SHP77 (cell line): ENCODE results near the gene TECPR1.

Experiments used
- DNase-seq, 2 experiments: peaks; one replicate each; lab custom pipeline; 2025; lab: John Stamatoyannopoulos, UW

Gene TECPR1

GRCh38 chr7:98249106-98249505, 2.9 kb downstream of the TECPR1 start:
- no peak for DNase-seq

GRCh38 chr7:98248156-98248555, 3.9 kb downstream of the TECPR1 start:
- DNase-seq, result no peak

- no peak for DNase-seq
Measured at GRCh38 chr7:98244871-98245270, 7.2 kb downstream of the TECPR1 start.

GRCh38 chr7:98242934-98243333, 9.1 kb downstream of the TECPR1 start:
- DNase-seq, result no peak

GRCh38 chr7:98242342-98242741, 9.7 kb downstream of the TECPR1 start:
- no peak for DNase-seq

GRCh38 chr7:98241674-98242241, 10.3 kb downstream of the TECPR1 start:
- DNase-seq, result no peak

GRCh38 chr7:98240961-98241673, 10.9 kb downstream of the TECPR1 start:
- DNase-seq, result peak in 1 of 2 experiments; percentile 25

GRCh38 chr7:98238976-98239375, 13.1 kb downstream of the TECPR1 start:
- DNase-seq, result no peak

- no peak for DNase-seq
Measured at GRCh38 chr7:98238076-98238475, 14.0 kb downstream of the TECPR1 start.

- DNase-seq, result no peak
Measured at GRCh38 chr7:98236355-98237185, 15.5 kb downstream of the TECPR1 start.

- DNase-seq, result no peak
Measured at GRCh38 chr7:98235901-98236300, 16.1 kb downstream of the TECPR1 start.

GRCh38 chr7:98234429-98235147, 17.4 kb downstream of the TECPR1 start:
- DNase-seq, result no peak

GRCh38 chr7:98233219-98234070, 18.6 kb downstream of the TECPR1 start:
- no peak for DNase-seq

GRCh38 chr7:98232799-98233198, 19.2 kb downstream of the TECPR1 start:
- DNase-seq, result no peak

- DNase-seq, result no peak
Measured at GRCh38 chr7:98232263-98232585, 19.8 kb downstream of the TECPR1 start.

GRCh38 chr7:98231493-98232262, 20.4 kb downstream of the TECPR1 start:
- no peak for DNase-seq

- DNase-seq, result no peak
Measured at GRCh38 chr7:98230746-98231471, 21.1 kb downstream of the TECPR1 start.

GRCh38 chr7:98229991-98230745, 21.9 kb downstream of the TECPR1 start:
- DNase-seq, result no peak

GRCh38 chr7:98229441-98229840, 22.6 kb downstream of the TECPR1 start:
- DNase-seq, result no peak
